ENCODE results near the gene ANXA4. TPM values are rescaled to one million over a fixed set of nuclear protein-coding genes. Genes with fewer than 3 reads are reported as not detected.
A peak's percentile ranks its signal among the peaks of the same experiment; 100 is the strongest.

ANXA4 gene
- total and polyA plus RNA-seq, 4 donors, result 17.6 to 135 (median 59.4) TPM

- no peak for DNase-seq (ENCODE audit: low spot score)
- WGBS, result 93% methylated on average over 9 of the region's 9 CpGs
- no peaks in the 10 kb centered on the region for H3K36me3 ChIP-seq (ENCODE audit: control insufficient read depth in 4 of 4, insufficient read depth in 3 of 4, low read depth in 1 of 4, low read length in 3 of 4)
- H3K9ac ChIP-seq (ENCODE audit: low read depth in 1 of 2, low read length in 2 of 2), result no peak overlapping the region
- no peak overlapping the region for H3K4me3 ChIP-seq (ENCODE audit: low read depth in 1 of 3, low read length in 3 of 3)
- no peaks in the 10 kb centered on the region for H3K9me3 ChIP-seq (ENCODE audit: control insufficient read depth in 4 of 4, low read length in 3 of 4)
- peak overlapping the region in 1 of 2 donors; percentile 38 for H3K27ac ChIP-seq (ENCODE audit: low read depth in 1 of 2, low read length in 2 of 2)
- H3K27me3 ChIP-seq (ENCODE audit: control insufficient read depth in 4 of 4, insufficient read depth in 4 of 4, low read length in 3 of 4), result no peaks in the 10 kb centered on the region
- H3K4me1 ChIP-seq (ENCODE audit: control insufficient read depth in 4 of 4, insufficient read depth in 4 of 4, low read length in 3 of 4), result peaks cover 12 to 45% (median 41%) of the 10 kb centered on the region in 4 donors
- TF ChIP-seq EGR1 (IDR thresholded peaks at IDR 0.05; ENCODE audit: low read depth in 2 of 2) (no peak), SP1 (IDR thresholded peaks at IDR 0.05) (no peak)
These were observed 35.2 kb downstream of the ANXA4 start for GRCh38 chr2:69776886-69777785.

- no peak overlapping the region for H3K9ac ChIP-seq (ENCODE audit: low read depth in 1 of 2, low read length in 2 of 2)
- no peaks in the 10 kb centered on the region for H3K36me3 ChIP-seq (ENCODE audit: control insufficient read depth in 4 of 4, insufficient read depth in 3 of 4, low read depth in 1 of 4, low read length in 3 of 4)
- H3K27ac ChIP-seq (ENCODE audit: low read depth in 1 of 2, low read length in 2 of 2), result no peak overlapping the region
- 78% methylated on average over 4 of the region's 4 CpGs for WGBS
- TF ChIP-seq EGR1 (IDR thresholded peaks at IDR 0.05; ENCODE audit: low read depth in 2 of 2), result no peak
- no peak for TF ChIP-seq JUND (IDR thresholded peaks at IDR 0.05)
- no peak for TF ChIP-seq HNF4A (conservative IDR thresholded peaks at IDR 0.05)
- no peak for TF ChIP-seq FOXA1 (IDR thresholded peaks at IDR 0.05)
- H3K4me1 ChIP-seq (ENCODE audit: control insufficient read depth in 4 of 4, insufficient read depth in 4 of 4, low read length in 3 of 4), result peaks cover 12 to 49% (median 46%) of the 10 kb centered on the region in 4 donors
- H3K9me3 ChIP-seq (ENCODE audit: control insufficient read depth in 4 of 4, low read length in 3 of 4), result no peaks in the 10 kb centered on the region
- no peak for DNase-seq (ENCODE audit: low spot score)
- no peak overlapping the region for H3K4me3 ChIP-seq (ENCODE audit: low read depth in 1 of 3, low read length in 3 of 3)
- H3K27me3 ChIP-seq (ENCODE audit: control insufficient read depth in 4 of 4, insufficient read depth in 4 of 4, low read length in 3 of 4), result no peaks in the 10 kb centered on the region
These were observed 35.8 kb downstream of the ANXA4 start for GRCh38 chr2:69777786-69778105.

- Histone ChIP-seq H3K9me3 (ENCODE audit: control insufficient read depth in 4 of 4, low read length in 3 of 4) (no peaks in the 10 kb centered on the region), H3K9ac (ENCODE audit: low read depth in 1 of 2, low read length in 2 of 2) (no peak overlapping the region), H3K36me3 (ENCODE audit: control insufficient read depth in 4 of 4, insufficient read depth in 3 of 4, low read depth in 1 of 4, low read length in 3 of 4) (peaks cover 0 to 1% (median 0%) of the 10 kb centered on the region in 4 donors), H3K4me3 (ENCODE audit: low read depth in 1 of 3, low read length in 3 of 3) (no peak overlapping the region), H3K27ac (ENCODE audit: low read depth in 1 of 2, low read length in 2 of 2) (peak overlapping the region; percentile 57 to 65), H3K27me3 (ENCODE audit: control insufficient read depth in 4 of 4, insufficient read depth in 4 of 4, low read length in 3 of 4) (no peaks in the 10 kb centered on the region), H3K4me1 (ENCODE audit: control insufficient read depth in 4 of 4, insufficient read depth in 4 of 4, low read length in 3 of 4) (peaks cover 12 to 58% (median 56%) of the 10 kb centered on the region in 4 donors)
- 57% methylated on average over 5 of the region's 5 CpGs for WGBS
- no peak for DNase-seq (ENCODE audit: low spot score)
- TF ChIP-seq REST (IDR thresholded peaks at IDR 0.05), result no peak
- TF ChIP-seq TAF1 (conservative IDR thresholded peaks at IDR 0.05), result no peak
- TF ChIP-seq ATF3 (IDR thresholded peaks at IDR 0.05), result no peak
- no peak for TF ChIP-seq RXRA (IDR thresholded peaks at IDR 0.05)
- TF ChIP-seq YY1 (IDR thresholded peaks at IDR 0.05), result no peak
- TF ChIP-seq CTCF (IDR thresholded peaks at IDR 0.05; ENCODE audit: low read depth, low read length, missing input control), result no peak
- no peak for TF ChIP-seq GABPA (IDR thresholded peaks at IDR 0.05 in 1 of 2, conservative IDR thresholded peaks at IDR 0.05 in 1 of 2)
These were observed 37.5 kb downstream of the ANXA4 start for GRCh38 chr2:69779258-69780001.

Measured in liver (tissue), 9 donors.